HEK293 (cell line): ENCODE measurements around the gene KIF2C.
A peak's percentile ranks its signal among the peaks of the same experiment; 100 is the strongest.

Source experiments
- CTCF ChIA-PET: fragments of 350-600 bp; formaldehyde crosslinking; extraction: SDS; loops from one replicate; lab custom pipeline; 2021; ENCODE audit warnings: antibody characterized with exemption; lab: Yijun Ruan, JAX
- POLR2A ChIA-PET: fragments of 300-600 bp; formaldehyde crosslinking; extraction: SDS; loops from one replicate; lab custom pipeline; 2020; ENCODE audit warnings: antibody characterized with exemption, inconsistent platforms; lab: Yijun Ruan, JAX
- H3K27ac ChIP-seq: fragments of 200-500 bp; sonication (Bioruptor generic); 2 replicates; pipeline ENCODE4 v1.5.1; 2014; ENCODE audit warnings: low read depth, low read length, control low read depth, inconsistent platforms; ENCODE audit errors: extremely low read depth
- H3K36me3 ChIP-seq, 2 experiments: fragments of 200-500 bp in 1 of 2; sonication (Bioruptor generic) in 1 of 2; 1 replicate in 1 of 2; 2 replicates in 1 of 2; pipeline ENCODE4 v1.5.1; 2014 to 2017; ENCODE audit warnings: inconsistent platforms in 2 of 2, low read length in 2 of 2; ENCODE audit not compliant: control insufficient read depth in 2 of 2, insufficient read depth in 1 of 2
- H3K4me1 ChIP-seq: fragments of 200-500 bp; sonication (Bioruptor generic); 2 replicates; pipeline ENCODE4 v1.5.1; 2014; ENCODE audit warnings: mild to moderate bottlenecking, low read length, inconsistent platforms; ENCODE audit not compliant: control insufficient read depth, insufficient read depth
- H3K4me3 ChIP-seq: 2 replicates; pipeline ENCODE4 v1.5.1; 2011; ENCODE audit warnings: low read depth, mild to moderate bottlenecking, control low read depth, low read length, moderate library complexity
- H3K9me3 ChIP-seq: fragments of 200-500 bp; sonication (Bioruptor generic); 2 replicates; pipeline ENCODE4 v1.5.1; 2014; ENCODE audit warnings: low read depth, low read length, inconsistent platforms; ENCODE audit not compliant: control insufficient read depth, insufficient read depth
- CTCF ChIP-seq: fragments of 450-650 bp; formaldehyde crosslinking; IDR thresholded peaks from 2 replicates; pipeline ENCODE4 v1.5.1; 2016; ENCODE audit warnings: missing biosample characterization, missing genetic modification characterization
- IKZF3 ChIP-seq: fragments of 450-650 bp; IDR thresholded peaks from 2 replicates; pipeline ENCODE4 v1.5.0; 2018; ENCODE audit warnings: missing biosample characterization, mild to moderate bottlenecking, missing genetic modification characterization, moderate library complexity
- OSR2 ChIP-seq: fragments of 450-650 bp; formaldehyde crosslinking; IDR thresholded peaks from 2 replicates; pipeline ENCODE4 v1.5.1; 2016; ENCODE audit warnings: missing biosample characterization, missing genetic modification characterization
- PRDM10 ChIP-seq: fragments of 450-650 bp; formaldehyde crosslinking; IDR thresholded peaks from 2 replicates; pipeline ENCODE4 v1.5.1; 2016; ENCODE audit warnings: missing biosample characterization, missing genetic modification characterization
- SCRT2 ChIP-seq: fragments of 450-650 bp; formaldehyde crosslinking; IDR thresholded peaks from 2 replicates; pipeline ENCODE4 v1.5.1; 2016; ENCODE audit warnings: missing biosample characterization, missing genetic modification characterization
- ZNF214 ChIP-seq: fragments of 450-650 bp; formaldehyde crosslinking; IDR thresholded peaks from 2 replicates; pipeline ENCODE4 v1.5.1; 2017; ENCODE audit warnings: missing biosample characterization, mild to moderate bottlenecking, missing genetic modification characterization, borderline replicate concordance
- ZNF335 ChIP-seq: fragments of 450-650 bp; formaldehyde crosslinking; conservative IDR thresholded peaks from 2 replicates; pipeline ENCODE4 v1.5.1; 2016; ENCODE audit warnings: missing biosample characterization, missing genetic modification characterization
- ZNF366 ChIP-seq: fragments of 450-650 bp; formaldehyde crosslinking; conservative IDR thresholded peaks from 2 replicates; pipeline ENCODE4 v1.5.1; 2016; ENCODE audit warnings: missing biosample characterization, missing genetic modification characterization
- ZNF561 ChIP-seq: fragments of 450-650 bp; IDR thresholded peaks from 2 replicates; pipeline ENCODE4 v1.5.1; 2018; ENCODE audit warnings: missing biosample characterization, missing genetic modification characterization, borderline replicate concordance
- ZNF596 ChIP-seq: fragments of 450-650 bp; IDR thresholded peaks from 2 replicates; pipeline ENCODE4 v1.5.0; 2018; ENCODE audit warnings: missing biosample characterization, mild to moderate bottlenecking, missing genetic modification characterization, moderate library complexity
- ZNF692 ChIP-seq: fragments of 450-650 bp; formaldehyde crosslinking; IDR thresholded peaks from 2 replicates; pipeline ENCODE4 v1.5.1; 2016; ENCODE audit warnings: missing biosample characterization, missing genetic modification characterization
- ZNF792 ChIP-seq: fragments of 450-650 bp; formaldehyde crosslinking; IDR thresholded peaks from 2 replicates; pipeline ENCODE4 v1.5.1; 2016; ENCODE audit warnings: missing biosample characterization, missing genetic modification characterization

Gene KIF2C

GRCh38 chr1:44730741-44731512, 8.7 kb upstream of the KIF2C start, which contains the start of gene RNU5D-1 (continued):
- TF ChIP-seq ZNF214 (tag by site-specific recombination) (no peak), ZNF792 (no peak)

- Histone ChIP-seq H3K4me3 (no peak overlapping the region), H3K36me3 (no peaks in the 10 kb centered on the region), H3K27ac (no peak overlapping the region), H3K9me3 (no peaks in the 10 kb centered on the region), H3K4me1 (no peaks in the 10 kb centered on the region)
- TF ChIP-seq IKZF3 (tag by site-specific recombination) (no peak), ZNF366 (0 out of 2 replicates have a peak, but pooled peaks have one; percentile 28), OSR2 (tag by site-specific recombination) (no peak), ZNF335 (tag by site-specific recombination) (peak; percentile 27; the same call in 1 of the 2 replicates), ZNF596 (no peak), ZNF692 (peak; percentile 49; the same call in 1 of the 2 replicates)
- ChIA-PET CTCF (interaction anchor here (0.6 to 7.9 kb wide), 5 partner anchors 15 to 105 kb away, joined by 3 to 87 read pairs (median 3); no protein-coding TSS in a partner anchor), POLR2A (interaction anchor here (1.0 to 5.2 kb wide), 2 partner anchors 12 to 42 kb away, joined by 3 to 102 read pairs; partner anchors contain the start of gene RPS8)
These were observed 6.3 kb upstream of the KIF2C start for GRCh38 chr1:44733365-44733764.

- POLR2A ChIA-PET = interaction anchor here (5.2 kb wide), 1 partner anchor 13 kb away, joined by 102 read pairs; no protein-coding TSS in a partner anchor
- H3K9me3 ChIP-seq = no peaks in the 10 kb centered on the region
- CTCF ChIA-PET = interaction anchor here (0.7 to 7.9 kb wide), 4 partner anchors 15 to 1465 kb away, joined by 3 to 87 read pairs (median 4); partner anchors contain the start of gene POMGNT1
- H3K36me3 ChIP-seq = no peaks in the 10 kb centered on the region
- no peak overlapping the region for H3K27ac ChIP-seq
- H3K4me1 ChIP-seq = no peaks in the 10 kb centered on the region
- no peak overlapping the region for H3K4me3 ChIP-seq
- TF ChIP-seq ZNF561 (tag by site-specific recombination) (no peak), SCRT2 (tag by site-specific recombination) (0 out of 2 replicates have a peak, but pooled peaks have one; percentile 48), CTCF (tag by site-specific recombination) (no peak), PRDM10 (tag by site-specific recombination) (peak; percentile 86)
These were observed 5.9 kb upstream of the KIF2C start for GRCh38 chr1:44733784-44734183.
